ENCODE measurements around the gene DUSP9.

- TF ChIP-seq REST (IDR thresholded peaks at IDR 0.05; ENCODE audit: insufficient read depth in 1 of 2, low read depth in 2 of 2, low read length in 2 of 2) (no peak), SIN3A (IDR thresholded peaks at IDR 0.05; ENCODE audit: borderline replicate concordance, insufficient read depth, low read length) (no peak)
Observed at GRCh38 chrX:153640736-153641575, 6.0 kb upstream of the DUSP9 start.
